ENCODE data around the gene INPP5D. TPM values are rescaled to one million over a fixed set of nuclear protein-coding genes. Genes with fewer than 3 reads are reported as not detected.

INPP5D gene
- polyA plus RNA-seq, 1 of the 3 experiments (the other 2 are of a cell fraction), result 1.3 TPM

DNA sequence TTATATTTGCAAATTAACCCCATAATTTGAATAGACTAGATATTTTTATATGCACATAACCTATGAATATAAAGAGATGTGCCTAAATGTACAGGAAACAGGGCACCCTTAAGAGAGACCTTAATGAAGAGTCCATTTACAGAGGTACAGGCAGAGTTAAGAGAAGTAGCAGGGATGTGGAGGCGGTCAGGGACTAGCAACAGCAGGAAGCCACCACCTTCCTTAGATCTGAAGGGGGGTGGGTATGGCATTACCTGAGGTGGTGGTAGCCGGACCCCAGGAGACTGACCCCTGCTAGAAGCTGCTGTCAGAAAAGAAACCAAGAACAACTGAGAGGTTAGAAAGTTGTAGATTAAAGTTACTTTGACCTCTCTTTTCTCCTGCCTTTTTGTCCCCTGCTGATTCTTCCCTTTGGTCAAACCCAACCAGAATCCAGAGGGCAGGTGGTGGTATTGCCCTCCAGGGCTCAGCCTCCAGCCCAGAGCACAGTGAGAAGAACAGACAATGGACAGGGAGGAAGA, 166.4 kb downstream of the INPP5D start:
- Histone ChIP-seq H3K9ac (no peak overlapping the region), H3K9me2 (no peaks in the 10 kb centered on the region), H3K79me2 (ENCODE audit: insufficient read depth) (no peaks in the 10 kb centered on the region), H3K9me3 (no peaks in the 10 kb centered on the region), H3K4me3 (ENCODE audit: low read depth in 2 of 2, low read length in 1 of 2) (no peak overlapping the region), H4K20me1 (ENCODE audit: insufficient read depth) (no peaks in the 10 kb centered on the region), H3K27me3 (ENCODE audit: insufficient read depth) (peaks cover 3% of the 10 kb centered on the region; the same call in 1 of the 2 replicates), H3K27ac (ENCODE audit: low read depth in 2 of 2, low read length in 1 of 2) (no peak overlapping the region), H3K4me1 (ENCODE audit: control insufficient read depth in 1 of 2, insufficient read depth in 2 of 2, low read depth in 1 of 2, low read length in 1 of 2) (no peaks in the 10 kb centered on the region; a peak in 1 of 4 replicates), H3F3A (replicated peaks; ENCODE audit: insufficient read depth) (no peaks in the 10 kb centered on the region), H2AFZ (ENCODE audit: low read depth) (no peak overlapping the region), H3K4me2 (no peak overlapping the region), H3K36me3 (replicated peaks in 1 of 2; ENCODE audit: control insufficient read depth in 1 of 2, insufficient read depth in 2 of 2, low read length in 1 of 2) (no peaks in the 10 kb centered on the region)
- POLR2A ChIA-PET, result no interaction called here
- 74% methylated on average over 2 of the region's 2 CpGs for WGBS (ENCODE audit: low lambda C conversion rate)
- no peak for DNase-seq
- CTCF ChIA-PET, result no interaction called here
- no peak for TF ChIP-seq FOXJ3 (CRISPR knock-in tag; IDR thresholded peaks at IDR 0.05)
- TF ChIP-seq, protein P1, sequence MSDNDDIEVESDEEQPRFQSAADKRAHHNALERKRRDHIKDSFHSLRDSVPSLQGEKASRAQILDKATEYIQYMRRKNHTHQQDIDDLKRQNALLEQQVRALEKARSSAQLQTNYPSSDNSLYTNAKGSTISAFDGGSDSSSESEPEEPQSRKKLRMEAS (IDR thresholded peaks at IDR 0.05; ENCODE audit: low read depth), result no peak

- H3K9me2 ChIP-seq, result no peaks in the 10 kb centered on the region
- no peak overlapping the region for H3K9ac ChIP-seq
- POLR2A ChIA-PET, result no interaction called here
- no peaks in the 10 kb centered on the region for H3K4me1 ChIP-seq (ENCODE audit: control insufficient read depth in 1 of 2, insufficient read depth in 2 of 2, low read depth in 1 of 2, low read length in 1 of 2)
- no peaks in the 10 kb centered on the region for H3K36me3 ChIP-seq (replicated peaks in 1 of 2; ENCODE audit: control insufficient read depth in 1 of 2, insufficient read depth in 2 of 2, low read length in 1 of 2)
- H3K27me3 ChIP-seq (ENCODE audit: insufficient read depth), result no peaks in the 10 kb centered on the region
- CTCF ChIA-PET, result no interaction called here
- 77% methylated on average over 7 of the region's 7 CpGs for WGBS (ENCODE audit: low lambda C conversion rate)
- no peak for DNase-seq
- no peak overlapping the region for H3K27ac ChIP-seq (ENCODE audit: low read depth in 2 of 2, low read length in 1 of 2)
- H3K79me2 ChIP-seq (ENCODE audit: insufficient read depth), result no peaks in the 10 kb centered on the region
- H3K9me3 ChIP-seq, result no peaks in the 10 kb centered on the region
- no peaks in the 10 kb centered on the region for H3F3A ChIP-seq (replicated peaks; ENCODE audit: insufficient read depth)
- TF ChIP-seq ZBTB33 (IDR thresholded peaks at IDR 0.05; ENCODE audit: borderline replicate concordance, low read depth), result no peak
- H3K4me3 ChIP-seq (ENCODE audit: low read depth in 2 of 2, low read length in 1 of 2), result no peak overlapping the region
- no peaks in the 10 kb centered on the region for H4K20me1 ChIP-seq (ENCODE audit: insufficient read depth)
- no peak overlapping the region for H2AFZ ChIP-seq (ENCODE audit: low read depth)
- H3K4me2 ChIP-seq, result no peak overlapping the region
Measured at GRCh38 chr2:233227346-233227978, 167.3 kb downstream of the INPP5D start.

DNA sequence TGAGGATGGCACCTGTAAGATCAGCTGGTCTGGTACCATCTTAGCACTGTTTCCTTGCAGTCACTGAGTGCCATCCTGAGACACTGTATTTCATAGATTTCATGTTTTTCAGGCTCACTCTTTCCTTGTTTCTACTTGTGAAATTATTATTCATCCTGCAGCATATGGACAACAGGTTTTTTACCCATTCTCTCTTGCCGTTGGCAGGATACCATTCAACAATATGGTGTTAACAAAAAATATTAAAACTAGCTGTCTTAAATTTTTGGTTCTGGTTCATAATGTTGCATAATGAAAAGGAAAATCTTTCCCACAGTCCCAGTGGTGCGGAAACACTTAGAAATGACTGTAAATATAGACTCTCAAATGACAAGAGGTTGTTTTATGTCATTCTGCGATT, 168.2 kb downstream of the INPP5D start:
- TF ChIP-seq JUND (IDR thresholded peaks at IDR 0.05), result no peak
- TF ChIP-seq, protein P1 (IDR thresholded peaks at IDR 0.05; ENCODE audit: low read depth), result no peak
- TF ChIP-seq EZH2phosphoT487 (IDR thresholded peaks at IDR 0.05; ENCODE audit: borderline replicate concordance, low read depth), result no peak
- TF ChIP-seq FOSL2 (IDR thresholded peaks at IDR 0.05; ENCODE audit: borderline replicate concordance, low read depth), result no peak
- TF ChIP-seq PBX3 (IDR thresholded peaks at IDR 0.05), result no peak
- no peak for TF ChIP-seq POLR2AphosphoS5 (IDR thresholded peaks at IDR 0.05; ENCODE audit: low read depth, low read length)
- no peak for TF ChIP-seq NRF1 (IDR thresholded peaks at IDR 0.05; ENCODE audit: low read depth, low read length)
- no peak for TF ChIP-seq RAD21 (IDR thresholded peaks at IDR 0.05; ENCODE audit: low read length)
- TF ChIP-seq MXI1 (IDR thresholded peaks at IDR 0.05; ENCODE audit: low read depth, low read length), result no peak
- no peak for TF ChIP-seq REST (IDR thresholded peaks at IDR 0.05; ENCODE audit: low read depth, low read length)
- 68% methylated on average over 3 of the region's 3 CpGs for WGBS (ENCODE audit: low lambda C conversion rate)
- Histone ChIP-seq H3K4me1 (ENCODE audit: control insufficient read depth in 1 of 2, insufficient read depth in 2 of 2, low read depth in 1 of 2, low read length in 1 of 2) (no peaks in the 10 kb centered on the region), H3K79me2 (ENCODE audit: insufficient read depth) (no peaks in the 10 kb centered on the region), H2AFZ (ENCODE audit: low read depth) (no peak overlapping the region), H4K20me1 (ENCODE audit: insufficient read depth) (no peaks in the 10 kb centered on the region), H3K9me3 (no peaks in the 10 kb centered on the region), H3F3A (replicated peaks; ENCODE audit: insufficient read depth) (no peaks in the 10 kb centered on the region), H3K27me3 (ENCODE audit: insufficient read depth) (no peaks in the 10 kb centered on the region), H3K27ac (ENCODE audit: low read depth in 2 of 2, low read length in 1 of 2) (no peak overlapping the region), H3K4me2 (no peak overlapping the region), H3K4me3 (ENCODE audit: low read depth in 2 of 2, low read length in 1 of 2) (no peak overlapping the region), H3K36me3 (replicated peaks in 1 of 2; ENCODE audit: control insufficient read depth in 1 of 2, insufficient read depth in 2 of 2, low read length in 1 of 2) (no peaks in the 10 kb centered on the region), H3K9me2 (no peaks in the 10 kb centered on the region), H3K9ac (no peak overlapping the region)
- CTCF ChIA-PET, result no interaction called here
- POLR2A ChIA-PET, result no interaction called here
- DNase-seq, result no peak
